HG02678 (cell line): Measurements from ENCODE around the gene PKD1L1.
A peak's percentile ranks its signal among the peaks of the same experiment; 100 is the strongest.
"Not testable (repeated sequence)": the region's sequence is repeated elsewhere in the genome, so short reads cannot be mapped to it uniquely, and the experiment has no call there.

Experiments used
- ATAC-seq: cut with Tn5 transposase; IDR thresholded peaks from one replicate; pipeline ENCODE4 v1.9.1; 2021; ENCODE audit warnings: mild to moderate bottlenecking, moderate library complexity; ENCODE audit not compliant: unreplicated experiment

PKD1L1 gene

GRCh38 chr7:47938574-47939165 lies 9.6 kb downstream of the PKD1L1 start:
- no peak for ATAC-seq

- peak; percentile 46 for ATAC-seq
Observed at GRCh38 chr7:47937711-47938573, 10.3 kb downstream of the PKD1L1 start.

- ATAC-seq: peak; percentile 97
Observed at GRCh38 chr7:47937065-47937687, 11.1 kb downstream of the PKD1L1 start.

GRCh38 chr7:47936323-47936722 lies 11.9 kb downstream of the PKD1L1 start:
- ATAC-seq: no peak

GRCh38 chr7:47935336-47935735 lies 12.9 kb downstream of the PKD1L1 start:
- no peak for ATAC-seq

- ATAC-seq: no peak
Observed at GRCh38 chr7:47934831-47935230, 13.4 kb downstream of the PKD1L1 start.

- no peak for ATAC-seq
Observed at GRCh38 chr7:47933215-47933614, 15.1 kb downstream of the PKD1L1 start.

- no peak for ATAC-seq
Observed at GRCh38 chr7:47932466-47933037, 15.7 kb downstream of the PKD1L1 start.

- ATAC-seq: no peak
Observed at GRCh38 chr7:47932016-47932415, 16.2 kb downstream of the PKD1L1 start.

GRCh38 chr7:47931005-47932004 lies 17.0 kb downstream of the PKD1L1 start:
- no peak for ATAC-seq

GRCh38 chr7:47924266-47924665 lies 24.0 kb downstream of the PKD1L1 start:
- no peak for ATAC-seq

GRCh38 chr7:47923081-47923875 lies 25.0 kb downstream of the PKD1L1 start:
- ATAC-seq: not testable (repeated sequence)

- not testable (repeated sequence) for ATAC-seq
Observed at GRCh38 chr7:47916514-47916913, 31.8 kb downstream of the PKD1L1 start.

- ATAC-seq: no peak
Observed at GRCh38 chr7:47915616-47915976, 32.7 kb downstream of the PKD1L1 start.

- ATAC-seq: no peak
Observed at GRCh38 chr7:47914717-47915615, 33.3 kb downstream of the PKD1L1 start.

GRCh38 chr7:47912332-47912731 lies 35.9 kb downstream of the PKD1L1 start:
- no peak for ATAC-seq

GRCh38 chr7:47908720-47909119 lies 39.5 kb downstream of the PKD1L1 start:
- ATAC-seq: no peak

GRCh38 chr7:47907981-47908616 lies 40.2 kb downstream of the PKD1L1 start:
- no peak for ATAC-seq
